ENCODE measurements around the gene PPAT. TPM values are rescaled to one million over a fixed set of nuclear protein-coding genes. Genes with fewer than 3 reads are reported as not detected.
"Not testable (repeated sequence)": the region's sequence is repeated elsewhere in the genome, so short reads cannot be mapped to it uniquely, and the experiment has no call there.

PPAT gene
- polyA plus RNA-seq, 1 experiment: 11.6 TPM

- ChIA-PET POLR2A (no interaction called here), CTCF (no interaction called here)
- Histone ChIP-seq H3K4me3 (ENCODE audit: low read depth, low read length) (no peak overlapping the region), H3K27ac (ENCODE audit: low read depth, low read length) (no peak overlapping the region), H3K27me3 (ENCODE audit: control insufficient read depth, insufficient read depth, low read length) (no peaks in the 10 kb centered on the region), H3K9me3 (ENCODE audit: control insufficient read depth, insufficient read depth, low read length) (no peaks in the 10 kb centered on the region)
- no peak for TF ChIP-seq CTCF (IDR thresholded peaks at IDR 0.05; ENCODE audit: low read depth, low read length)
- DNase-seq (ENCODE audit: low read depth, low spot score): no peak
Measured at GRCh38 chr4:56450342-56450741, 14.9 kb upstream of the PPAT start.

- CTCF ChIA-PET; H3K27me3 ChIP-seq (ENCODE audit: control insufficient read depth, insufficient read depth, low read length); H3K9me3 ChIP-seq (ENCODE audit: control insufficient read depth, insufficient read depth, low read length); H3K27ac ChIP-seq (ENCODE audit: low read depth, low read length); DNase-seq (ENCODE audit: low read depth, low spot score); H3K4me3 ChIP-seq (ENCODE audit: low read depth, low read length); POLR2A ChIA-PET: not testable (repeated sequence)
Measured at GRCh38 chr4:56449475-56449874, 14.1 kb upstream of the PPAT start.

- ChIA-PET CTCF (no interaction called here), POLR2A (no interaction called here)
- H3K9me3 ChIP-seq (ENCODE audit: control insufficient read depth, insufficient read depth, low read length): no peaks in the 10 kb centered on the region
- H3K27me3 ChIP-seq (ENCODE audit: control insufficient read depth, insufficient read depth, low read length): no peaks in the 10 kb centered on the region
- DNase-seq (ENCODE audit: low read depth, low spot score): no peak
- no peak overlapping the region for H3K27ac ChIP-seq (ENCODE audit: low read depth, low read length)
- TF ChIP-seq CTCF (IDR thresholded peaks at IDR 0.05; ENCODE audit: low read depth, low read length): no peak
- H3K4me3 ChIP-seq (ENCODE audit: low read depth, low read length): no peak overlapping the region
Measured at GRCh38 chr4:56448301-56448700, 12.9 kb upstream of the PPAT start.

GRCh38 chr4:56445699-56446098 is 10.3 kb upstream of the PPAT start:
- Histone ChIP-seq H3K27me3 (ENCODE audit: control insufficient read depth, insufficient read depth, low read length) (no peaks in the 10 kb centered on the region), H3K9me3 (ENCODE audit: control insufficient read depth, insufficient read depth, low read length) (no peaks in the 10 kb centered on the region), H3K4me3 (ENCODE audit: low read depth, low read length) (no peak overlapping the region), H3K27ac (ENCODE audit: low read depth, low read length) (no peak overlapping the region)
- no peak for DNase-seq (ENCODE audit: low read depth, low spot score)
- ChIA-PET CTCF (interaction anchor here (0.5 to 0.6 kb wide), 2 partner anchors 12 to 1043 kb away, joined by 3 to 7 read pairs; no protein-coding TSS in a partner anchor), POLR2A (no interaction called here)
- no peak for TF ChIP-seq CTCF (IDR thresholded peaks at IDR 0.05; ENCODE audit: low read depth, low read length)

- ChIA-PET POLR2A (no interaction called here), CTCF (interaction anchor here (1.0 kb wide), 1 partner anchor 19 kb away, joined by 3 read pairs; no protein-coding TSS in a partner anchor)
- no peak overlapping the region for H3K27ac ChIP-seq (ENCODE audit: low read depth, low read length)
- H3K9me3 ChIP-seq (ENCODE audit: control insufficient read depth, insufficient read depth, low read length): no peaks in the 10 kb centered on the region
- no peaks in the 10 kb centered on the region for H3K27me3 ChIP-seq (ENCODE audit: control insufficient read depth, insufficient read depth, low read length)
- H3K4me3 ChIP-seq (ENCODE audit: low read depth, low read length): no peak overlapping the region
- DNase-seq (ENCODE audit: low read depth, low spot score): no peak
- TF ChIP-seq CTCF (IDR thresholded peaks at IDR 0.05; ENCODE audit: low read depth, low read length): no peak
Measured at GRCh38 chr4:56444719-56445118, 9.3 kb upstream of the PPAT start.

GRCh38 chr4:56440983-56441382 is 5.6 kb upstream of the PPAT start:
- no peaks in the 10 kb centered on the region for H3K9me3 ChIP-seq (ENCODE audit: control insufficient read depth, insufficient read depth, low read length)
- H3K4me3 ChIP-seq (ENCODE audit: low read depth, low read length): no peak overlapping the region
- no peak overlapping the region for H3K27ac ChIP-seq (ENCODE audit: low read depth, low read length)
- ChIA-PET CTCF (no interaction called here), POLR2A (no interaction called here)
- TF ChIP-seq CTCF (IDR thresholded peaks at IDR 0.05; ENCODE audit: low read depth, low read length): no peak
- DNase-seq (ENCODE audit: low read depth, low spot score): no peak
- no peaks in the 10 kb centered on the region for H3K27me3 ChIP-seq (ENCODE audit: control insufficient read depth, insufficient read depth, low read length)

Measured in AG04450 (cell line).